ENCODE data around the gene SOBP.

DNA sequence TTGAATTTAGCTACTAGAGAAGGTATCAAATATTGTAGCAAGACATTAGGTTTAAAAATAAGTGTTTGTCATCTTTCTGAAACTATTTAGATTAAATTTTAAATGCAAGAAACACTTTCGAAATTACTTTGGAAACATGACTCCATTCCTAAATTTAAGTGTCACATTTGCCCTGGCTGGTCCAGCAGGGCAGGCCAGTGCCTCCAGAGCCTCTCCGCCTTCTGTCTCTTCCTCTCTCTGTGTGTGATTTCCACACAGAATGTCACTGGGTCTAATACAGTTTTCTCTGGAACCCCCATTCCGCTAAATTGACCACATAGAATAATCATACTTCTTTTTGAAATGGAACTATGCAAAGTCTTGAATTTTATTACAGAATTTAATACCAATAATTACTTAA, 111.5 kb downstream of the SOBP start:
- TF ChIP-seq, protein P1, sequence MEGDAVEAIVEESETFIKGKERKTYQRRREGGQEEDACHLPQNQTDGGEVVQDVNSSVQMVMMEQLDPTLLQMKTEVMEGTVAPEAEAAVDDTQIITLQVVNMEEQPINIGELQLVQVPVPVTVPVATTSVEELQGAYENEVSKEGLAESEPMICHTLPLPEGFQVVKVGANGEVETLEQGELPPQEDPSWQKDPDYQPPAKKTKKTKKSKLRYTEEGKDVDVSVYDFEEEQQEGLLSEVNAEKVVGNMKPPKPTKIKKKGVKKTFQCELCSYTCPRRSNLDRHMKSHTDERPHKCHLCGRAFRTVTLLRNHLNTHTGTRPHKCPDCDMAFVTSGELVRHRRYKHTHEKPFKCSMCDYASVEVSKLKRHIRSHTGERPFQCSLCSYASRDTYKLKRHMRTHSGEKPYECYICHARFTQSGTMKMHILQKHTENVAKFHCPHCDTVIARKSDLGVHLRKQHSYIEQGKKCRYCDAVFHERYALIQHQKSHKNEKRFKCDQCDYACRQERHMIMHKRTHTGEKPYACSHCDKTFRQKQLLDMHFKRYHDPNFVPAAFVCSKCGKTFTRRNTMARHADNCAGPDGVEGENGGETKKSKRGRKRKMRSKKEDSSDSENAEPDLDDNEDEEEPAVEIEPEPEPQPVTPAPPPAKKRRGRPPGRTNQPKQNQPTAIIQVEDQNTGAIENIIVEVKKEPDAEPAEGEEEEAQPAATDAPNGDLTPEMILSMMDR (IDR thresholded peaks at IDR 0.05), result no peak
- no peak for TF ChIP-seq POLR2AphosphoS5 (IDR thresholded peaks at IDR 0.05)
- TF ChIP-seq POLR2A (IDR thresholded peaks at IDR 0.05), result no peak
